ENCODE data around the gene NUCKS1.

- TF ChIP-seq CHD2 (IDR thresholded peaks at IDR 0.05; ENCODE audit: borderline replicate concordance, low read depth, low read length) (no peak), CTCF (IDR thresholded peaks at IDR 0.05 in 2 of 3, conservative IDR thresholded peaks at IDR 0.05 in 1 of 3; ENCODE audit: control insufficient read depth in 2 of 3, extremely low read depth in 1 of 3, insufficient read depth in 1 of 3, low read depth in 3 of 3, low read length in 3 of 3) (no peak), KDM1A (IDR thresholded peaks at IDR 0.05; ENCODE audit: borderline replicate concordance) (no peak)
Observed at GRCh38 chr1:205681364-205681763, 68.6 kb downstream of the NUCKS1 start.

Data from GM12878 (cell line).